Ishikawa (cell line): ENCODE measurements around the gene FGR.

Source experiments
- CEBPB ChIP-seq: IDR thresholded peaks from 2 replicates; pipeline ENCODE4 v1.6.1; 2012
- TEAD4 ChIP-seq: IDR thresholded peaks from 2 replicates; pipeline ENCODE4 v1.6.1; 2012
- YY1 ChIP-seq: IDR thresholded peaks from 2 replicates; pipeline ENCODE4 v1.6.1; 2012; ENCODE audit warnings: low read depth
- TF ChIP-seq, protein P1 (sequence below): IDR thresholded peaks from 2 replicates; pipeline ENCODE4 v1.6.1; 2012; ENCODE audit warnings: low read depth, mild to moderate bottlenecking
- TF ChIP-seq, protein P2 (sequence below): IDR thresholded peaks from 2 replicates; pipeline ENCODE4 v1.6.1; 2012

DNA sequence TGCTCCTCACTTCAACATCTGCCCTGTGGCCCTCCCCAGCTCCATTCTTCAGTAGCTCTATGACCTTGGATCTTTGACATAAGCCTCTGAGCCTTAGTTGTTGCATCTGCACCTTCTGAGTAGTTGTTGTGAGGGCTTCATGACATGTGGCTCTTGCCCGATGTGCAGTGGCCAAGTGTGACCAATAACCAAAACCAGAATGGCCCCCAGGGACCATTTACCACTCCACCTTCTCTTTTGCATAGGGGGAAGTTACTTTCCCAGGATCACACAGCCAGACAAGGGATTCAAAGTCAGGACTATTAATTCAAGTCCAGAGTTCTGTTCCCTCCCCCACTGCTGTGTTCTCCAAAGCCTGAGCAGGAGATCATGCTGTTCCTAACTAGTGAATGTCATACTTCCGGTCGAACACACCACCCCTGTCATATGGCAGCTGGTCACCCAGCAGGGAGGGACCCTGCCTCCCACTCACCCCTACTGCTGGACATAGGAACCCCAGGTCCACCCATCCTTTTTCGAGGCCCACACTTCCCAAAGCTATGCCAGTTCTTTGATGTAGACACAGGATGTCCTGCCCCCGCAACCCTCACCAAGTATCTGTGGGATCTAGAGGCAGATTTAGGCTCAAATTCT is 4.0 kb downstream of the FGR start:
- no peak for TF ChIP-seq TEAD4
- no peak for TF ChIP-seq CEBPB
- no peak for TF ChIP-seq YY1
- TF ChIP-seq, protein P1, sequence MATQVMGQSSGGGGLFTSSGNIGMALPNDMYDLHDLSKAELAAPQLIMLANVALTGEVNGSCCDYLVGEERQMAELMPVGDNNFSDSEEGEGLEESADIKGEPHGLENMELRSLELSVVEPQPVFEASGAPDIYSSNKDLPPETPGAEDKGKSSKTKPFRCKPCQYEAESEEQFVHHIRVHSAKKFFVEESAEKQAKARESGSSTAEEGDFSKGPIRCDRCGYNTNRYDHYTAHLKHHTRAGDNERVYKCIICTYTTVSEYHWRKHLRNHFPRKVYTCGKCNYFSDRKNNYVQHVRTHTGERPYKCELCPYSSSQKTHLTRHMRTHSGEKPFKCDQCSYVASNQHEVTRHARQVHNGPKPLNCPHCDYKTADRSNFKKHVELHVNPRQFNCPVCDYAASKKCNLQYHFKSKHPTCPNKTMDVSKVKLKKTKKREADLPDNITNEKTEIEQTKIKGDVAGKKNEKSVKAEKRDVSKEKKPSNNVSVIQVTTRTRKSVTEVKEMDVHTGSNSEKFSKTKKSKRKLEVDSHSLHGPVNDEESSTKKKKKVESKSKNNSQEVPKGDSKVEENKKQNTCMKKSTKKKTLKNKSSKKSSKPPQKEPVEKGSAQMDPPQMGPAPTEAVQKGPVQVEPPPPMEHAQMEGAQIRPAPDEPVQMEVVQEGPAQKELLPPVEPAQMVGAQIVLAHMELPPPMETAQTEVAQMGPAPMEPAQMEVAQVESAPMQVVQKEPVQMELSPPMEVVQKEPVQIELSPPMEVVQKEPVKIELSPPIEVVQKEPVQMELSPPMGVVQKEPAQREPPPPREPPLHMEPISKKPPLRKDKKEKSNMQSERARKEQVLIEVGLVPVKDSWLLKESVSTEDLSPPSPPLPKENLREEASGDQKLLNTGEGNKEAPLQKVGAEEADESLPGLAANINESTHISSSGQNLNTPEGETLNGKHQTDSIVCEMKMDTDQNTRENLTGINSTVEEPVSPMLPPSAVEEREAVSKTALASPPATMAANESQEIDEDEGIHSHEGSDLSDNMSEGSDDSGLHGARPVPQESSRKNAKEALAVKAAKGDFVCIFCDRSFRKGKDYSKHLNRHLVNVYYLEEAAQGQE = no peak
- TF ChIP-seq, protein P2, sequence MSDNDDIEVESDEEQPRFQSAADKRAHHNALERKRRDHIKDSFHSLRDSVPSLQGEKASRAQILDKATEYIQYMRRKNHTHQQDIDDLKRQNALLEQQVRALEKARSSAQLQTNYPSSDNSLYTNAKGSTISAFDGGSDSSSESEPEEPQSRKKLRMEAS = no peak
